Neutrophil (primary cell): ENCODE data around the gene SEC24A.
A peak's percentile ranks its signal among the peaks of the same experiment; 100 is the strongest.

ENCODE experiments used
- H3K27ac ChIP-seq: fragments of 200-600 bp; sonication (generic); 2 replicates; pipeline ENCODE4 v1.5.1; 2016; ENCODE audit warnings: mild to moderate bottlenecking, moderate library complexity
- H3K27me3 ChIP-seq: fragments of 200-600 bp; sonication (generic); 2 replicates; pipeline ENCODE4 v1.6.0; 2016; ENCODE audit warnings: mild to moderate bottlenecking
- H3K36me3 ChIP-seq: fragments of 200-600 bp; sonication (generic); 2 replicates; pipeline ENCODE4 v1.5.1; 2017
- H3K4me1 ChIP-seq, 2 experiments: fragments of 200-600 bp in 1 of 2; sonication (generic) in 1 of 2; 1 replicate in 1 of 2; 2 replicates in 1 of 2; pipeline versions ENCODE4 v1.5.1 to v1.6.1; 2013 to 2016; ENCODE audit warnings: low read depth in 1 of 2, low read length in 1 of 2, mild to moderate bottlenecking in 1 of 2, moderate library complexity in 1 of 2; ENCODE audit not compliant: control insufficient read depth in 1 of 2, insufficient read depth in 1 of 2
- H3K4me3 ChIP-seq, 2 experiments: fragments of 200-600 bp in 1 of 2; sonication (generic) in 1 of 2; 1 replicate in 1 of 2; 2 replicates in 1 of 2; pipeline ENCODE4 v1.5.1; 2013 to 2016; ENCODE audit warnings: low read depth in 1 of 2, low read length in 1 of 2, mild to moderate bottlenecking in 1 of 2, moderate library complexity in 1 of 2
- H3K9me3 ChIP-seq: fragments of 200-600 bp; sonication (generic); 2 replicates; pipeline ENCODE4 v1.5.1; 2016
- TF ChIP-seq, protein P1 (sequence below): fragments of 200-600 bp; sonication (generic); IDR thresholded peaks from 2 replicates; pipeline ENCODE4 v1.5.1; 2016; ENCODE audit warnings: antibody characterized with exemption

Gene SEC24A

DNA sequence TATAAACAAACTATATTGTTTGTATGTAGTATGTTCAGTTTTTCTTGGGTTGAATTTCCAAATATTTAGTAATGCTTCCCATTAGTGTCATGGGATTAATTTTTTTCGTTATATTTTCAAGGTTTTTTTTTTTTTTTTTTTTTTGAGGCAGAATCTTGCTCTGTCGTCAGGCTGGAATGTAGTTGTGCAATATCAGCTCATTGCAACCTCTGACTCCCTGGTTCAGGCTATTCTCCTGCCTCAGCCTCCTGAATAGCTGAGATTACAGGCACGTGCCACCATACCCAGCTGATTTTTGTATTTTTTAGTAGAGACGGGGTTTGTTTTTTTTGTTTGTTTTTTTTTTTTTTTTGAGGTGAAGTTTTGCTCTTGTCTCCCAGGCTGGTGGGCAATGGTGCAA is 120.6 kb downstream of the SEC24A start:
- peaks cover 0 to 9% of the 10 kb centered on the region in 2 experiments for H3K4me1 ChIP-seq
- no peak overlapping the region for H3K4me3 ChIP-seq
- H3K9me3 ChIP-seq = no peaks in the 10 kb centered on the region
- peaks cover 74% of the 10 kb centered on the region for H3K36me3 ChIP-seq
- TF ChIP-seq, protein P1, sequence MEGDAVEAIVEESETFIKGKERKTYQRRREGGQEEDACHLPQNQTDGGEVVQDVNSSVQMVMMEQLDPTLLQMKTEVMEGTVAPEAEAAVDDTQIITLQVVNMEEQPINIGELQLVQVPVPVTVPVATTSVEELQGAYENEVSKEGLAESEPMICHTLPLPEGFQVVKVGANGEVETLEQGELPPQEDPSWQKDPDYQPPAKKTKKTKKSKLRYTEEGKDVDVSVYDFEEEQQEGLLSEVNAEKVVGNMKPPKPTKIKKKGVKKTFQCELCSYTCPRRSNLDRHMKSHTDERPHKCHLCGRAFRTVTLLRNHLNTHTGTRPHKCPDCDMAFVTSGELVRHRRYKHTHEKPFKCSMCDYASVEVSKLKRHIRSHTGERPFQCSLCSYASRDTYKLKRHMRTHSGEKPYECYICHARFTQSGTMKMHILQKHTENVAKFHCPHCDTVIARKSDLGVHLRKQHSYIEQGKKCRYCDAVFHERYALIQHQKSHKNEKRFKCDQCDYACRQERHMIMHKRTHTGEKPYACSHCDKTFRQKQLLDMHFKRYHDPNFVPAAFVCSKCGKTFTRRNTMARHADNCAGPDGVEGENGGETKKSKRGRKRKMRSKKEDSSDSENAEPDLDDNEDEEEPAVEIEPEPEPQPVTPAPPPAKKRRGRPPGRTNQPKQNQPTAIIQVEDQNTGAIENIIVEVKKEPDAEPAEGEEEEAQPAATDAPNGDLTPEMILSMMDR = no peak
- no peaks in the 10 kb centered on the region for H3K27me3 ChIP-seq
- no peak overlapping the region for H3K27ac ChIP-seq

DNA sequence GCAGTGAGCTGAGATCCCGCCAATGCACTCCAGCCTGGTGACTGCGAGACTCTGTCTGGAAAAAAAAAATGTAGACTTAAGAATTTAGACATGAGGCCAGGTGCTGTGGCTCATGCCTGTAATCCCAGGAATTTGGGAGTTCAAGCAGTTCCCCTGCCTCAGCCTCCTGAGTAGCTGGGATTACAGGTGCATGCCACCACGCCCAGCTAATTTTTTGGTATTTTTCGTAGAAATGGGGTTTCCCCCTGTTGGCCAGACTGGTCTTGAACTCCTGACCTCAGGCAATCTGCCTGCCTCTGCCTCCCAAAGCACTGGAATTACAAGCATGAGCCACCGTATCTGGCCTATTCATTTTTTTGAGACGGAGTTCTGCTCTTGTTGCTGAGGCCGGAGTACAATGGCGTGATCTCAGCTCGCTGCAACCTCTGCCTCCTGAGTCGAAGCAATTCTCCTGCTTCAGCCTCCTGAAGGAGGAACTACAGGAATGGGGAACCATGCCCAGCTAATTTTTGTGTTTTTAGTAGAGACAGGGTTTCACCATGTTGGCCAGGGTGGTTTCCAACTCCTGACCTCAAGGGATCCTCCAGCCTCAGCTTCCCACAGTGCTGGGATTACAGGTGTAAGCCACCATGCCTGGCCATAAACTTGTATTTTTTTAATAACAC is 124.0 kb downstream of the SEC24A start:
- Histone ChIP-seq H3K9me3 (no peaks in the 10 kb centered on the region), H3K36me3 (peaks cover 72% of the 10 kb centered on the region), H3K4me1 (peaks cover 5 to 9% of the 10 kb centered on the region in 2 experiments), H3K27me3 (no peaks in the 10 kb centered on the region), H3K4me3 (no peak overlapping the region), H3K27ac (peak overlapping the region; percentile 49)
- TF ChIP-seq, protein P1 = no peak

DNA sequence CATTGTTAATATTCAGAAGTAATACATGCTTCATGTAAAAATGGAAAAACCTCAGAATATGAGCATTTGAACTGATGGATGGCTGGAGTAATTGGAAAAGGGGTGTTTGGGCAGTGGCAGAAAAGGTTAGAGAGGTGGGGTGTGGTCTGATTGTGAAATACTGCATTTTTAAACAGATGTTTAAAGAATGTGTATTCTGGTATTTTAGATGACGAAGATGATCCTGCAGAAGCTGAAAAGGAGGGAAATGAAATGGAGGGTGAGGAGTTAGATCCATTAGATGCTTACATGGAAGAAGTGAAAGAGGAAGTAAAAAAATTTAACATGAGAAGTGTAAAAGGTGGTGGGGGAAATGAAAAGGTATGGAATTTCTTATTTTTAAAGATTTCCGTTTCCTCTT is 128.8 kb downstream of the SEC24A start:
- Histone ChIP-seq H3K27me3 (no peaks in the 10 kb centered on the region), H3K4me3 (no peak overlapping the region), H3K36me3 (peaks cover 66% of the 10 kb centered on the region), H3K4me1 (peaks cover 18% of the 10 kb centered on the region in 2 experiments), H3K9me3 (no peaks in the 10 kb centered on the region), H3K27ac (peak overlapping the region; percentile 65)
- TF ChIP-seq, protein P1 = no peak
